ENCODE data around the gene IL2RA.

The IL2RA gene

GRCh38 chr10:6089334-6090219 is 27.4 kb upstream of the IL2RA start:
- no peak for TF ChIP-seq CTCF (IDR thresholded peaks at IDR 0.05)

GRCh38 chr10:6088721-6089333 is 26.7 kb upstream of the IL2RA start, which contains the start of gene RBM17:
TSS of gene RBM17 (plus strand) at chr10:6089034. CDS start at chr10:6097066, 8,032 bp downstream.
- peak; percentile 100 for TF ChIP-seq CTCF (IDR thresholded peaks at IDR 0.05)

GRCh38 chr10:6086375-6087233 is 24.4 kb upstream of the IL2RA start:
- peak; percentile 96 for TF ChIP-seq CTCF (IDR thresholded peaks at IDR 0.05)

- no peak for TF ChIP-seq CTCF (IDR thresholded peaks at IDR 0.05)
Observed at GRCh38 chr10:6083523-6084475, 21.6 kb upstream of the IL2RA start.

GRCh38 chr10:6082496-6083395 is 20.6 kb upstream of the IL2RA start:
- TF ChIP-seq CTCF (IDR thresholded peaks at IDR 0.05): no peak

- no peak for TF ChIP-seq CTCF (IDR thresholded peaks at IDR 0.05)
Observed at GRCh38 chr10:6080417-6080973, 18.3 kb upstream of the IL2RA start.
